Measurements from ENCODE around the gene JAK1.

The JAK1 gene

DNA sequence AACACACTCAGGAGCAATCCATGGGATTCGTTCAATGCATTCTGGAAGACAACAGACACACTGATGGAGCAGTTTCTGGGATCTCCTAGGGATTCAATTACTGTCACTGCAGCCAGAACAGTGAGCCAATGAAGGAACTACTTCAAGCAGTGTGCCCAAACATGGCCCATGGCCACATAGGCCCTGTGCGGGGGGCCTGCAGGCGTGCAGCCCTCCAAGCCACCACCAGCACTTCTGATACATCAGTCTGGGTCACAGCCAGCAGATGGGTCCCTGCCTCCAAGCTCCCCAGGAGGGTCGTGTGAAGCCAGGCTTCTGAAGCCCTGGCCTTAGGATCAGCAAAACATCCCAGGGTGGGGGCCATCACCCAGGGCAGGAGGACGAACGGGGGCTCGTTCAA is 122.2 kb downstream of the JAK1 start:
- DNase-seq (ENCODE audit: low spot score), result no peak
- in situ Hi-C loops (cut with MboI; ENCODE audit: low sequenced_read_pairs, unreplicated experiment), result no loop called here
- TF ChIP-seq, protein P1, sequence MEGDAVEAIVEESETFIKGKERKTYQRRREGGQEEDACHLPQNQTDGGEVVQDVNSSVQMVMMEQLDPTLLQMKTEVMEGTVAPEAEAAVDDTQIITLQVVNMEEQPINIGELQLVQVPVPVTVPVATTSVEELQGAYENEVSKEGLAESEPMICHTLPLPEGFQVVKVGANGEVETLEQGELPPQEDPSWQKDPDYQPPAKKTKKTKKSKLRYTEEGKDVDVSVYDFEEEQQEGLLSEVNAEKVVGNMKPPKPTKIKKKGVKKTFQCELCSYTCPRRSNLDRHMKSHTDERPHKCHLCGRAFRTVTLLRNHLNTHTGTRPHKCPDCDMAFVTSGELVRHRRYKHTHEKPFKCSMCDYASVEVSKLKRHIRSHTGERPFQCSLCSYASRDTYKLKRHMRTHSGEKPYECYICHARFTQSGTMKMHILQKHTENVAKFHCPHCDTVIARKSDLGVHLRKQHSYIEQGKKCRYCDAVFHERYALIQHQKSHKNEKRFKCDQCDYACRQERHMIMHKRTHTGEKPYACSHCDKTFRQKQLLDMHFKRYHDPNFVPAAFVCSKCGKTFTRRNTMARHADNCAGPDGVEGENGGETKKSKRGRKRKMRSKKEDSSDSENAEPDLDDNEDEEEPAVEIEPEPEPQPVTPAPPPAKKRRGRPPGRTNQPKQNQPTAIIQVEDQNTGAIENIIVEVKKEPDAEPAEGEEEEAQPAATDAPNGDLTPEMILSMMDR (IDR thresholded peaks at IDR 0.05; ENCODE audit: borderline replicate concordance, control extremely low read depth, extremely low read depth, insufficient read depth, missing control alignments), result no peak

DNA sequence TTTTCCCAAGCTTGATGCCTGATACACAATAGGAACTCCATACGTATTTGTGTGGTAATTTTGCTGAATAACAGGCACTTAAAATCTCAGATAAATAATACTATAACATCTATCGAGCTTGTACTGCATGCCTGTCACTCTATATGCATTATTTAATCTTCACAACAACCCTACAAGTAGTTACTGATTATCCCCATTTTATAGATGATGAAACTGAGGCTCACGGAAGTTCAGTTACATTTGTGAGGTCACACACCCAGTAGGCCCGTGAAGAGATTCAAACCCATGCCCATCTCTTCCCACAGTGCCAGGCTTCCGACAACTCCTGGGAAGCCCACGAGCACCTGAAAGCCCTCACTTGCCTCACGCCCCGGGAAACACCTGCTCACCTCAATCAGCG is 122.7 kb downstream of the JAK1 start:
- in situ Hi-C loops (cut with MboI; ENCODE audit: low sequenced_read_pairs, unreplicated experiment), result no loop called here
- DNase-seq (ENCODE audit: low spot score), result no peak
- TF ChIP-seq, protein P1 (IDR thresholded peaks at IDR 0.05; ENCODE audit: borderline replicate concordance, control extremely low read depth, extremely low read depth, insufficient read depth, missing control alignments), result no peak

DNA sequence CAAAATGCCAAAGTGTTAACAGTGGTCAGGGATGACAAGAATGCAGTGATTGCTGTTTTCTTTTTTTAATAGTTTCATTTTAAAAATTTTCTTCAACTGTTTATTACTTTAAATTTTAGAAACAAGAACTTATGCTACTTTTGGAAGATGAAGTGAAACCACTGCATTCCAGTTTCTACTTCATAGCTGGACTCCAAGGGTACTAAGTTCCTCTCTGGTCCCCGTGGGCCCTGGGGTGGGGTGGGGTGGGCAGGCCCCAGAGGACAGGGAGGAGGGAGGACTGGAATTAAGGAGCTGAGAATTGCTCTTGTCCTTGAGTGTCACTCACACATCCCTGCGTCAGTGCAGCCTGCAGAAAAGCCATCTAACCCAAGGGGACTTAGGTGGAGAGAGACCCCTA is 124.1 kb downstream of the JAK1 start:
- no peak for DNase-seq (ENCODE audit: low spot score)
- TF ChIP-seq, protein P1 (IDR thresholded peaks at IDR 0.05; ENCODE audit: borderline replicate concordance, control extremely low read depth, extremely low read depth, insufficient read depth, missing control alignments), result no peak
- in situ Hi-C loops (cut with MboI; ENCODE audit: low sequenced_read_pairs, unreplicated experiment), result no loop called here

DNA sequence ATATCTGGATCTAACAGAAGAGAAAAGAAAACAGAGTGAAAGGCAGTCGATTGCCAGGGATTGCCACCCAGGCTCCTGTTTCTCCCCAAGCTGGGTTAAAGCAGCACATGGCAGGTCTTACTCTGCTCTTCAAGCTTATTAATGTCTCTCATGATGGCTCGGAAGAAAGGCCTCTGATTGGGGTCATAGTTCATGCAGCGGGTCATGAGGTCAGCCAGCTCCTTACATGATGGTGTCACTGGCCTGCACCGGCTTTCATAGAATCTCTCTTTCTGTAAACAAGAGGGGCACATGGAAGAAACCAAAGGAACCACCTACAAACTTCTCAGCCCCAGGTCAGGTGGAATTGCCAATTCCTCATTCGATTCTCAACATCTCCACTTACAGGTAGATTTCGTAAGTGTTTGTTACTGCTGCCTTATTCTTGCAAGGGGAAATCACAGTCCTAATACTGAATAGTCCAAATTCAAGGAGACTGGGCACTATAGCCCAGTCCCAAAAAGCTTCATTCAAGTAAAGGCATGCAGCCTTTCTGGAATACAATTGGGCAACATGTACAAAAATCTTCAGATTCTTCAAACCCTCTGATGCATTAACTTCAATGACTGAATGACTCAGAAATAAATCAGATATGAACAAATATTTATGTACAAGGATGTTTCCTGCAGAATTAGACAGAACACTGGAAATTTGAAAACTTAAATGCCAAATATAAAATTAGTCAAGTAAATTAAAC is 124.9 kb downstream of the JAK1 start:
- TF ChIP-seq, protein P1 (IDR thresholded peaks at IDR 0.05; ENCODE audit: borderline replicate concordance, control extremely low read depth, extremely low read depth, insufficient read depth, missing control alignments), result no peak
- in situ Hi-C loops (cut with MboI; ENCODE audit: low sequenced_read_pairs, unreplicated experiment), result no loop called here
- no peak for DNase-seq (ENCODE audit: low spot score)

- in situ Hi-C loops (cut with MboI; ENCODE audit: low sequenced_read_pairs, unreplicated experiment), result no loop called here
- DNase-seq (ENCODE audit: low spot score), result no peak
- TF ChIP-seq, protein P1 (IDR thresholded peaks at IDR 0.05; ENCODE audit: borderline replicate concordance, control extremely low read depth, extremely low read depth, insufficient read depth, missing control alignments), result no peak
Measured at GRCh38 chr1:64839732-64840405, 126.5 kb downstream of the JAK1 start.

GRCh38 chr1:64839261-64839660 is 127.1 kb downstream of the JAK1 start:
- TF ChIP-seq, protein P1 (IDR thresholded peaks at IDR 0.05; ENCODE audit: borderline replicate concordance, control extremely low read depth, extremely low read depth, insufficient read depth, missing control alignments), result no peak
- DNase-seq (ENCODE audit: low spot score), result no peak
- in situ Hi-C loops (cut with MboI; ENCODE audit: low sequenced_read_pairs, unreplicated experiment), result no loop called here

Data from GM13976 (cell line).